Trophoblast cell (in vitro differentiated cells and primary cell): ENCODE results near the gene VN1R4.
"Not testable (repeated sequence)": the region's sequence is repeated elsewhere in the genome, so short reads cannot be mapped to it uniquely, and the experiment has no call there.

ENCODE experiments used
- DNase-seq, 2 donors: peaks; one replicate each; pipeline ENCODE4 v3.0.0-alpha.2; 2016
- H2AFZ ChIP-seq: 2 replicates; pipeline ENCODE4 v1.6.1; 2013; ENCODE audit warnings: low read length, moderate library complexity, mild to moderate bottlenecking; ENCODE audit not compliant: insufficient read depth, poor library complexity
- H2AK5ac ChIP-seq: 2 replicates; pipeline ENCODE4 v1.6.1; 2013; ENCODE audit warnings: mild to moderate bottlenecking, low read length
- H2BK120ac ChIP-seq: 2 replicates; pipeline ENCODE4 v1.6.1; 2013; ENCODE audit warnings: low read length, mild to moderate bottlenecking, moderate library complexity; ENCODE audit not compliant: insufficient read depth, poor library complexity
- H2BK12ac ChIP-seq: 2 replicates; pipeline ENCODE4 v1.6.1; 2013; ENCODE audit warnings: mild to moderate bottlenecking, low read length, moderate library complexity
- H2BK5ac ChIP-seq: 2 replicates; pipeline ENCODE4 v1.6.1; 2013; ENCODE audit warnings: low read length, low read depth, moderate library complexity, mild to moderate bottlenecking; ENCODE audit not compliant: poor library complexity
- H3K14ac ChIP-seq: 2 replicates; pipeline ENCODE4 v1.6.1; 2013; ENCODE audit warnings: mild to moderate bottlenecking, low read length
- H3K18ac ChIP-seq: 2 replicates; pipeline ENCODE4 v1.6.1; 2013; ENCODE audit warnings: mild to moderate bottlenecking, low read length
- H3K23ac ChIP-seq: 2 replicates; pipeline ENCODE4 v1.6.1; 2013; ENCODE audit warnings: low read length
- H3K27ac ChIP-seq: 2 replicates; pipeline ENCODE4 v1.5.1; 2013; ENCODE audit warnings: low read depth, mild to moderate bottlenecking, inconsistent platforms, low read length, moderate library complexity
- H3K27me3 ChIP-seq: 2 replicates; pipeline ENCODE4 v1.6.1; 2013; ENCODE audit warnings: inconsistent platforms, mild to moderate bottlenecking, low read length, moderate library complexity; ENCODE audit not compliant: insufficient read depth
- H3K36me3 ChIP-seq, 2 experiments: 1 replicate in 1 of 2; 2 replicates in 1 of 2; pipeline ENCODE4 v1.6.1; 2013; ENCODE audit warnings: low read length in 2 of 2, mild to moderate bottlenecking in 2 of 2, moderate library complexity in 1 of 2; ENCODE audit not compliant: insufficient read depth in 2 of 2, control insufficient read depth in 1 of 2
- H3K4ac ChIP-seq: 2 replicates; pipeline ENCODE4 v1.6.1; 2013; ENCODE audit warnings: low read depth, mild to moderate bottlenecking, low read length, moderate library complexity
- H3K4me1 ChIP-seq, 2 experiments: 1 replicate in 1 of 2; 2 replicates in 1 of 2; pipeline ENCODE4 v1.6.1; 2013; ENCODE audit warnings: low read length in 2 of 2, mild to moderate bottlenecking in 2 of 2, moderate library complexity in 1 of 2; ENCODE audit not compliant: insufficient read depth in 2 of 2, control insufficient read depth in 1 of 2
- H3K4me2 ChIP-seq: 2 replicates; pipeline ENCODE4 v1.6.1; 2013; ENCODE audit warnings: inconsistent platforms, mild to moderate bottlenecking, low read length, moderate library complexity
- H3K4me3 ChIP-seq: 2 replicates; pipeline ENCODE4 v1.5.1; 2013; ENCODE audit warnings: mild to moderate bottlenecking, low read depth, low read length, inconsistent platforms
- H3K79me1 ChIP-seq: one replicate; pipeline ENCODE4 v1.6.1; 2013; ENCODE audit warnings: low read length
- H3K79me2 ChIP-seq: 2 replicates; pipeline ENCODE4 v1.6.1; 2013; ENCODE audit warnings: low read length, mild to moderate bottlenecking; ENCODE audit not compliant: control insufficient read depth, insufficient read depth, poor library complexity
- H3K9ac ChIP-seq: 2 replicates; pipeline ENCODE4 v1.6.1; 2013; ENCODE audit warnings: mild to moderate bottlenecking, low read length
- H3K9me3 ChIP-seq: 2 replicates; pipeline ENCODE4 v1.6.1; 2013; ENCODE audit warnings: low read depth, mild to moderate bottlenecking, control low read depth, inconsistent platforms, low read length; ENCODE audit not compliant: insufficient read depth
- H4K12ac ChIP-seq: 2 replicates; pipeline ENCODE4 v1.6.1; 2013; ENCODE audit warnings: low read depth, mild to moderate bottlenecking, low read length, moderate library complexity
- H4K8ac ChIP-seq: 2 replicates; pipeline ENCODE4 v1.6.1; 2013; ENCODE audit warnings: low read depth, mild to moderate bottlenecking, low read length, moderate library complexity
- H4K91ac ChIP-seq: one replicate; pipeline ENCODE4 v1.6.1; 2013; ENCODE audit warnings: low read depth, mild to moderate bottlenecking, low read length, moderate library complexity
- WGBS: extraction: QIAGEN DNeasy Blood & Tissue Kit; methylation state at CpG from one replicate; pipeline ENCODE4 v1.1.7; 2013; ENCODE audit warnings: missing lambda C conversion rate; ENCODE audit not compliant: insufficient read length, insufficient coverage; ENCODE audit errors: extremely low coverage; 5-methylcytosine and 5-hydroxymethylcytosine counted together

VN1R4 gene

GRCh38 chr19:53257715-53258342 is 9.7 kb downstream of the VN1R4 start, which contains the start of gene VN1R2:
VN1R2 (plus strand) TSS chr19:53258292; CDS start chr19:53258376, 84 bp downstream.
- H3K9me3 ChIP-seq, H4K12ac ChIP-seq, H4K91ac ChIP-seq, H3K9ac ChIP-seq, H2BK120ac ChIP-seq, DNase-seq, H3K79me1 ChIP-seq, H3K4ac ChIP-seq, H3K4me3 ChIP-seq, H3K4me1 ChIP-seq, H3K18ac ChIP-seq, H2BK5ac ChIP-seq, H3K4me2 ChIP-seq, H3K27me3 ChIP-seq, H3K23ac ChIP-seq, H3K27ac ChIP-seq, H3K14ac ChIP-seq, H3K36me3 ChIP-seq, H2AK5ac ChIP-seq, H2BK12ac ChIP-seq, H3K79me2 ChIP-seq, H2AFZ ChIP-seq, H4K8ac ChIP-seq: not testable (repeated sequence)
- no CpG with 5 or more reads among the region's 14 CpGs for WGBS

- Histone ChIP-seq H4K91ac (peak within 1 kb of the TSS; percentile 59), H4K12ac (peak within 1 kb of the TSS; percentile 26), H3K27ac (no peak within 1 kb of the TSS), H2AFZ (peak within 1 kb of the TSS; percentile 61), H3K36me3 (peaks cover 2 to 6% of the 10 kb centered on the region in 2 experiments), H3K18ac (peak within 1 kb of the TSS; percentile 5), H3K79me2 (no peaks in the 10 kb centered on the region), H2BK120ac (peak within 1 kb of the TSS; percentile 1), H4K8ac (peak within 1 kb of the TSS; percentile 68), H3K4me2 (peak within 1 kb of the TSS; percentile 95), H3K23ac (no peak within 1 kb of the TSS), H2BK12ac (no peak within 1 kb of the TSS), H3K27me3 (no peaks in the 10 kb centered on the region), H2BK5ac (no peak within 1 kb of the TSS), H3K9ac (peak within 1 kb of the TSS; percentile 89), H3K9me3 (peaks cover 5% of the 10 kb centered on the region), H3K4me3 (peak within 1 kb of the TSS; percentile 96), H2AK5ac (no peak within 1 kb of the TSS), H3K79me1 (peaks cover 4% of the 10 kb centered on the region), H3K4ac (no peak within 1 kb of the TSS), H3K4me1 (no peaks in the 10 kb centered on the region), H3K14ac (peak within 1 kb of the TSS; percentile 5)
- peak; percentile 54 to 71 for DNase-seq
- no CpG with 5 or more reads among the region's 72 CpGs for WGBS
Measured at GRCh38 chr19:53254411-53255341, 12.8 kb downstream of the VN1R4 start, which contains the start of gene ZNF677. ZNF677 (minus strand) TSS chr19:53254873; CDS start chr19:53251550, 3,323 bp downstream.

GRCh38 chr19:53246498-53246897 is 21.0 kb downstream of the VN1R4 start:
- Histone ChIP-seq H4K8ac (no peak overlapping the region), H4K91ac (no peak overlapping the region), H3K27me3 (no peaks in the 10 kb centered on the region), H2AFZ (no peak overlapping the region), H3K27ac (no peak overlapping the region), H2AK5ac (no peak overlapping the region), H3K4me3 (no peak overlapping the region), H3K18ac (no peak overlapping the region), H2BK12ac (no peak overlapping the region), H3K79me1 (no peaks in the 10 kb centered on the region), H3K4me2 (no peak overlapping the region), H2BK120ac (no peak overlapping the region), H2BK5ac (no peak overlapping the region), H3K23ac (no peak overlapping the region), H4K12ac (no peak overlapping the region), H3K14ac (no peak overlapping the region), H3K36me3 (peaks cover 8 to 15% of the 10 kb centered on the region in 2 experiments), H3K79me2 (no peaks in the 10 kb centered on the region), H3K4ac (no peak overlapping the region), H3K9ac (no peak overlapping the region), H3K4me1 (no peaks in the 10 kb centered on the region), H3K9me3 (peaks cover 6% of the 10 kb centered on the region)
- no CpG with 5 or more reads among the region's 1 CpG for WGBS
- DNase-seq = no peak

DNA sequence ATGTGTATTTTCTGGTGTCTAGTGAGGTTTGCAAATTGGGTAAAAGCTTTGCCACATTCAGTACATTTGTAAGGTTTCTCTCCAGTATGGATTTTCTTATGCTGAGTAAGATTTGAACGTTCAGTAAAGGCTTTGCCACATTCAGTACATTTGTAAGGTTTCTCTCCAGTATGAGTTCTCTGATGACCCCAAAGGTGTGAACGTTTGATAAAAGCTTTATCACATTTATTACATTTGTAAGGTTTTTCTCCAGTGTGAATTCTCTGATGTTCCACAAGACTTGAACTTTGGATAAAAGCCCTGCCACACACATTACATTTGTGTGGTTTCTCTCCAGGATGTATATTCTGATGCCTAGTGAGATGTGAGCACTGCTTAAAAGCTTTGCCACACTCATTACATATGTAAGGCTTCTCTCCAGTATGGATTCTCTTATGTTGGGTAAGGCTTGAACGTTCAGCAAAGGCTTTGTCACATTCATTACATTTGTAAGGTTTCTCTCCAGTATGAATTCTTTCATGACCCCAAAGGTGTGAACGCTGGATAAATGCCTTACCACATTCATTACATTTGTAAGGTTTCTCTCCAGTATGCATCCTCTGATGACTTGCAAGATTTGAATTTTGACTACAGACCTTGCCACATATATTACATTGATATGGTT is 30.3 kb downstream of the VN1R4 start:
- no CpG with 5 or more reads among the region's 4 CpGs for WGBS
- DNase-seq = no peak
- Histone ChIP-seq H2BK5ac (no peak overlapping the region), H3K79me1 (no peaks in the 10 kb centered on the region), H2AK5ac (no peak overlapping the region), H2BK12ac (no peak overlapping the region), H3K9me3 (peaks cover 18% of the 10 kb centered on the region), H2AFZ (no peak overlapping the region), H3K9ac (no peak overlapping the region), H3K23ac (no peak overlapping the region), H4K12ac (no peak overlapping the region), H3K14ac (no peak overlapping the region), H3K27me3 (no peaks in the 10 kb centered on the region), H4K91ac (no peak overlapping the region), H3K4ac (no peak overlapping the region), H3K4me2 (no peak overlapping the region), H3K4me3 (no peak overlapping the region), H2BK120ac (no peak overlapping the region), H4K8ac (no peak overlapping the region), H3K27ac (no peak overlapping the region), H3K79me2 (no peaks in the 10 kb centered on the region), H3K36me3 (peaks cover 7 to 10% of the 10 kb centered on the region in 2 experiments), H3K18ac (no peak overlapping the region), H3K4me1 (no peaks in the 10 kb centered on the region)
